ENCODE data around the gene SERINC2. TPM values are rescaled to one million over a fixed set of nuclear protein-coding genes. Genes with fewer than 3 reads are reported as not detected.

SERINC2 gene
- total RNA-seq, 1 experiment from 2014 or later = 140 TPM

GRCh38 chr1:31439276-31439675 is 26.3 kb downstream of the SERINC2 start:
- POLR2A ChIA-PET = no interaction called here
- Mint-ChIP-seq H3K27ac (ENCODE audit: low read depth, unreplicated experiment) (no peak overlapping the region), H3K4me1 (ENCODE audit: insufficient read depth, unreplicated experiment) (no peaks in the 10 kb centered on the region), H3K36me3 (ENCODE audit: insufficient read depth, unreplicated experiment) (peaks cover 12% of the 10 kb centered on the region), H3K4me3 (ENCODE audit: unreplicated experiment) (no peak overlapping the region), H3K9me3 (ENCODE audit: unreplicated experiment) (no peaks in the 10 kb centered on the region), H3K27me3 (ENCODE audit: insufficient read depth, unreplicated experiment) (no peaks in the 10 kb centered on the region)
- TF ChIP-seq CTCF (IDR thresholded peaks at IDR 0.05; ENCODE audit: unreplicated experiment) = no peak
- no peak for DNase-seq (ENCODE audit: unreplicated experiment)
- intact Hi-C loops (cut with micrococcal nuclease) = no loop called here
- CTCF ChIA-PET = interaction anchor here (1.1 kb wide), 1 partner anchor 111 kb away, joined by 3 read pairs; no protein-coding TSS in a partner anchor
- BruUV-seq (replicated peaks) = no TSS peak

DNA sequence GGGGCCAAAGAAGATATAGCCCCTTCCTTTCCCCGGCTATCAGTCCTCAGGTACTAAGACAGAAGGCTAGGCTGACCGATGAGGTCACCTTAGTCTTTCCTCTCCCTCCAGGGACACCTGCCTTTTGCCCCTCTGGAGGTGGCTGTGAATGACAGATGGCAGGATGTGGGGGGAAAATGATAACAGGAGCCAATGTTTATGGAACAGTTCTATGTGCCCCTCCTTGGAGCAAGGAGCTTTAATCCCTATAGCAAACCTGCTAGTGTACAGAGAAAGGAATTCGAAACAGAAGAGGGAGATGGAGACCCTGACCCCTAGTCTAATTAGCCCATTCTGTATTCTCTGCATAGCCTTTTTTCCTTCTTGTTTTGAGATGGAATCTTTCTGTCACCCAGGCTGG is 28.1 kb downstream of the SERINC2 start:
- TF ChIP-seq CTCF (IDR thresholded peaks at IDR 0.05; ENCODE audit: unreplicated experiment) = no peak
- no peak for DNase-seq (ENCODE audit: unreplicated experiment)
- intact Hi-C loops (cut with micrococcal nuclease) = no loop called here
- ChIA-PET POLR2A (interaction anchor here (1.2 kb wide), 1 partner anchor 9 kb away, joined by 3 read pairs; no protein-coding TSS in a partner anchor), CTCF (interaction anchor here (0.6 to 1.1 kb wide), 2 partner anchors 26 to 46 kb away, joined by 3 to 4 read pairs; no protein-coding TSS in a partner anchor)
- Mint-ChIP-seq H3K27ac (ENCODE audit: low read depth, unreplicated experiment) (no peak overlapping the region), H3K4me3 (ENCODE audit: unreplicated experiment) (no peak overlapping the region), H3K4me1 (ENCODE audit: insufficient read depth, unreplicated experiment) (no peaks in the 10 kb centered on the region), H3K36me3 (ENCODE audit: insufficient read depth, unreplicated experiment) (no peaks in the 10 kb centered on the region), H3K9me3 (ENCODE audit: unreplicated experiment) (no peaks in the 10 kb centered on the region), H3K27me3 (ENCODE audit: insufficient read depth, unreplicated experiment) (no peaks in the 10 kb centered on the region)
- BruUV-seq (replicated peaks) = no TSS peak

- BruUV-seq (replicated peaks) = no TSS peak
- intact Hi-C loops (cut with micrococcal nuclease) = no loop called here
- ChIA-PET POLR2A (interaction anchor here (1.2 kb wide), 1 partner anchor 8 kb away, joined by 3 read pairs; no protein-coding TSS in a partner anchor), CTCF (interaction anchor here (0.6 to 2.5 kb wide), 2 partner anchors 25 to 107 kb away, joined by 3 to 12 read pairs; no protein-coding TSS in a partner anchor)
- no peak for DNase-seq (ENCODE audit: unreplicated experiment)
- H3K27me3 Mint-ChIP-seq (ENCODE audit: insufficient read depth, unreplicated experiment) = no peaks in the 10 kb centered on the region
- no peaks in the 10 kb centered on the region for H3K9me3 Mint-ChIP-seq (ENCODE audit: unreplicated experiment)
- H3K36me3 Mint-ChIP-seq (ENCODE audit: insufficient read depth, unreplicated experiment) = no peaks in the 10 kb centered on the region
- H3K27ac Mint-ChIP-seq (ENCODE audit: low read depth, unreplicated experiment) = no peak overlapping the region
- H3K4me3 Mint-ChIP-seq (ENCODE audit: unreplicated experiment) = no peak overlapping the region
- no peak for TF ChIP-seq CTCF (IDR thresholded peaks at IDR 0.05; ENCODE audit: unreplicated experiment)
- H3K4me1 Mint-ChIP-seq (ENCODE audit: insufficient read depth, unreplicated experiment) = no peaks in the 10 kb centered on the region
These were observed 28.5 kb downstream of the SERINC2 start for GRCh38 chr1:31441558-31441957.

DNA sequence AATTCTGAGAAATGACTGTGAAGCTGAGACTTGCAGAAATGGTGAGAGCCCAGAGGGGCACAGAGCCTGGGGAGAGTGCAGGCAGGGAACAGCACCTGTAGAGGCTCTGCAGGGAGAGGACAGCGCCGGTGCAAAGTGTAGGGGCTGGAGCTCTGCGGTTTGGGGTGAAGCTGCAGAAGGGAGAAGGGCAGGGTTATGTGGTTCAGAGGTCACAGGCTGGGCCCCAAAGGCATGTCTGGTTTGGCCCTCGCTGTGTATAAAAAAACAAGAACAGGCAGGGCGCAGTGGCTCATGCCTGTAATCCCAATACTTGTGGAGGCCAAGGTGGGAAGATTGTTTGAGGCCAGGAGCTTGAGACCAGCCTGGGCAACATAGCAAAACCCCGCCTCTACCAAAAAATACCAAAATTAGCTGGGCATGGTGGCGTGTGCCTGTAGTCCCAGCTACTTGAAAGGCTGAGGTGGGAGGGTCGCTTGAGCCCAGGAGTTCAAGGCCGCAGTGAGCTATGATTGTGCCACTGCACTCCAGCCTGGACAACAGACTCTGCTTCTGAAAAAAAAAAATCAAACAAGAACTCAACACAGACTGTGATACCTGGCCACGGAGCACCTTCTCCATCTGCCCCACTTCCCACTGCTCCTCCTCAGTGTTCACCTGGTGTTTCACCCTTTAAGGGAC is 29.1 kb downstream of the SERINC2 start:
- intact Hi-C loops (cut with micrococcal nuclease) = no loop called here
- Mint-ChIP-seq H3K36me3 (ENCODE audit: insufficient read depth, unreplicated experiment) (no peaks in the 10 kb centered on the region), H3K4me1 (ENCODE audit: insufficient read depth, unreplicated experiment) (no peaks in the 10 kb centered on the region), H3K4me3 (ENCODE audit: unreplicated experiment) (no peak overlapping the region), H3K27ac (ENCODE audit: low read depth, unreplicated experiment) (no peak overlapping the region), H3K9me3 (ENCODE audit: unreplicated experiment) (no peaks in the 10 kb centered on the region), H3K27me3 (ENCODE audit: insufficient read depth, unreplicated experiment) (no peaks in the 10 kb centered on the region)
- DNase-seq (ENCODE audit: unreplicated experiment) = no peak
- no TSS peak for BruUV-seq (replicated peaks)
- TF ChIP-seq CTCF (IDR thresholded peaks at IDR 0.05; ENCODE audit: unreplicated experiment) = no peak
- ChIA-PET CTCF (interaction anchor here (1.2 to 2.5 kb wide), 2 partner anchors 106 to 212 kb away, joined by 5 to 12 read pairs; no protein-coding TSS in a partner anchor), POLR2A (interaction anchor here (0.6 to 1.2 kb wide), 4 partner anchors 8 to 27 kb away, joined by 3 read pairs; no protein-coding TSS in a partner anchor)
